NT2/D1 (cell line): ENCODE results near the gene LRG1.

Experiments
- DNase-seq: peaks from one replicate; pipeline ENCODE4 v3.0.0-alpha.2; 2011; ENCODE audit warnings: low read depth, low spot score
- H3K27me3 ChIP-seq: 2 replicates; pipeline ENCODE4 v1.6.0; 2011; ENCODE audit warnings: mild to moderate bottlenecking; ENCODE audit not compliant: insufficient read length, insufficient read depth
- H3K36me3 ChIP-seq: 2 replicates; pipeline ENCODE4 v1.6.1; 2011; ENCODE audit warnings: mild to moderate bottlenecking, low read length, mixed read lengths; ENCODE audit not compliant: insufficient read depth, insufficient read length
- H3K4me1 ChIP-seq: 2 replicates; pipeline ENCODE4 v1.5.1; 2011; ENCODE audit not compliant: insufficient read depth, insufficient read length
- H3K4me3 ChIP-seq: 2 replicates; pipeline ENCODE4 v1.5.1; 2011; ENCODE audit warnings: low read depth; ENCODE audit not compliant: insufficient read length
- H3K9ac ChIP-seq: 2 replicates; pipeline ENCODE4 v1.6.0; 2011; ENCODE audit warnings: low read depth; ENCODE audit not compliant: insufficient read length
- H3K9me3 ChIP-seq: 2 replicates; pipeline ENCODE4 v1.5.1; 2011; ENCODE audit warnings: mild to moderate bottlenecking, low read length; ENCODE audit not compliant: insufficient read depth
- SUZ12 ChIP-seq: IDR thresholded peaks from 2 replicates; pipeline ENCODE4 v1.6.1; 2011; ENCODE audit not compliant: insufficient read length, insufficient read depth; ENCODE audit errors: extremely low read depth
- YY1 ChIP-seq: IDR thresholded peaks from 2 replicates; pipeline ENCODE4 v1.6.1; 2011; ENCODE audit not compliant: insufficient read length, insufficient read depth
- ZNF274 ChIP-seq: IDR thresholded peaks from 2 replicates; pipeline ENCODE4 v1.6.1; 2011; ENCODE audit warnings: mild to moderate bottlenecking, low read depth, low read length

The LRG1 gene

DNA sequence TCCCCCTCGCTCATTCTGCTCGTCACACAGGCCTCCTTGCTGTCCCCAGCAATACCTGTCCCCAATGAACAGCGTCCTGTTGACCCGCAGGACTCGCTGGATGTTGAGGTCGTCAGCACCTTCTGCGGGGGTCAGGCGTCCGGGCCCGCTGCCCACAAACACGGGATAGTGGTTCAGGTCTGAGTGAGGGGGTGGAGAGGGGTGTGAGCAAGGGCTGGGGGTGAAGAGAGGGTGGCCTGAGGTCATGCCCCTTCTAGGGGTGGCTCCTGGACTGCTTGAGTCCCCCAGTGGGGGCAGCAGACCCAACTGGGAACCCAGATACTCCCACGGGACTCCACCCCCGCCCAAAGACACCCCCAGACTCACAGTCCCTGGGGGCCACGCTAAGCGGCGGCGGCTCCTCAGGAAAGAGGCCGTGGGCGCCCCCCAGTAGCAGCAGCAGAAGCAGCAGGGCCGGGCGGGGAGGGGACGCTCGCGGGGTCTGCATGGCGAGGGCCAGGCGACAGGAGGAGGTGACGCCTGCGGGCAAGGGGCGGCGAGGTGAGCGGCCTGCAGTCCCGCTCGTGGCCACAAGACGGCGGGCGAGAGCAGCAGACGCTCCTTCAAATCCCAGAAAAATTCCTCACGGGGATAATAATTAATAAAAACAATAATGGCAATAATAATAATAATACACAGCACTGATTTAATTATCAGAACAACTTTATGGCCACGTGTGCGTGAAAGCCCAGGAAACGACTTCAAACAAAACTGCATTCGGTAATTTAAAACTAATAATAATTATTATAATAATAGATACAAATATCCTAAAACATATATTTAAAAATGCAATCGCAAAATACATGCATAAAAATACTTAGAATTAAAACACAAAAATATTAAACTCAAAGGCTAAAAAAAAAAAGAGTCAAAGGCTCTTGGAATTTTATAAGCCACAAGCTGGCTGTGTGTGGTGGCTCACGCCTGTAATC is 18.4 kb upstream of the LRG1 start:
- peak overlapping the region; percentile 53 for H3K9ac ChIP-seq
- H3K9me3 ChIP-seq: no peaks in the 10 kb centered on the region
- no peak overlapping the region for H3K4me3 ChIP-seq
- peaks cover 16% of the 10 kb centered on the region for H3K36me3 ChIP-seq
- peak; percentile 56 for DNase-seq
- peaks cover 12% of the 10 kb centered on the region for H3K4me1 ChIP-seq
- no peaks in the 10 kb centered on the region for H3K27me3 ChIP-seq
- TF ChIP-seq ZNF274 (no peak), YY1 (no peak)

DNA sequence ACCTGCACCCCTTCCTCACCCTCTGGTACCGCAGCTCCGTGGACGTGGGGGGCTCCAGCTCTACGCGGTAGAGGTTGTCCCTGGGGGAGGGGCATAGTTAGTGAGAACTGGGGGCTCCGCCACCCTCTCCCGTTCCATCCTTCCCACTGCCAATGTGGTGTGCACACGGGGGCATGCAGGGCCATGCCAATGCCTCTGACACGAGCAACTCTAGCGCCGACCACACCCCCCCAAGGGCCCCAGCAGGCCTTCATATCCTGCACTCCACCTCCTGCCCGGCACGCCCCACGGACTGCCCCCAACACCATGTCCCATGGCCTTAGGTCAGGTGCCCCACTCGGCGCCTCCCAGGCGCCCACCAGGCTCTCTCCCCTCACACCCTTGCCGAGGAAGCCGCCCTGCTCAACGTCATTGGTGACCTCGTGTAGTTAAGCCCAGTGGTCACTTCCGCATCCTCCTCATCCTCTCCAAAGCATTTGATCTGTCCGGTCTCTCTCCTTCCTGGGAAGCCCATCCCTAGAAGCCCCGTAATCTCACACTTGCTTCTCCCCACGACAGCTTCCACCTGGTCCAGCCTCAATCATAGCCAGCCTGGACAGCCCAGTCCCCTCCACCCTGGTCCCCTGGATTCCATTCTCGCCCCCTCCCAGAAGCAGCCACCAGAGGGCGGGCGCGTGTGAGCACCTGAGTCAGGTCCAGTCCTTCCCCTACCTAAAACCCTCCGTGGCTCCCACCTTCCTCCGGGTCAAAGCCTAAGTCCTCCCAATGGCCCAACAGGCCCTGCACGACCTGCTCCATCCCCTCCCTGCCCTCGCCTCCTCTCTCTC is 17.5 kb upstream of the LRG1 start:
- Histone ChIP-seq H3K4me1 (peaks cover 12% of the 10 kb centered on the region), H3K9ac (peak overlapping the region; percentile 53), H3K27me3 (no peaks in the 10 kb centered on the region), H3K4me3 (no peak overlapping the region), H3K9me3 (no peaks in the 10 kb centered on the region), H3K36me3 (peaks cover 24% of the 10 kb centered on the region)
- DNase-seq: no peak
- TF ChIP-seq ZNF274: no peak
- TF ChIP-seq YY1: no peak
- TF ChIP-seq SUZ12: no peak

DNA sequence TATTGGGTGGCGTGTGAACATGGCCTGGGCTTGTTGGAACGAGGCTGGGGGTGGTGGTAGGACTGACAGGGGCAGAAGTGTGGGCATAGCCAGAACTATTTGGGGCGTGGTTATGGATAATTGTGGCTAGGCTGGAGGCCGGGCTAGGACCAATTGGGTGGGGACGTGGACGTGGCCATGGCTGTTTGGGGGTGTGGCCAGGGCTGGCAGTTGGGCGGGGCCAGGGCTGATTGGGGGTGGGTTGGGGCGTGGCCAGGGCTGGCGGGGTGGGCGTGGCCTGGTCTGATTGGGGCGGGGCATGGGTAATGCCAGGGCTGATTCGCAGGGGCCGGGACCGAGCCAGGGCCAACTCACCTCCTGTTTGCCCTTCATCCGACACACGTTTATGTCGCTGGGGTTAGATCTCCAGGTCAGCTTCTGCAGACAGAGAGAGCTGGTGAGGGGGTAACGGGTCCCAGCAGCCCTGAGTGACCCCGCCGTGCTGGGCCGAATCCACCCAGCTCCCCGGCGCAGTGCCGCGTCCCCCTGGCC is 16.8 kb upstream of the LRG1 start:
- TF ChIP-seq SUZ12: no peak
- TF ChIP-seq ZNF274: no peak
- Histone ChIP-seq H3K4me1 (peaks cover 12% of the 10 kb centered on the region), H3K9ac (no peak overlapping the region), H3K27me3 (no peaks in the 10 kb centered on the region), H3K9me3 (no peaks in the 10 kb centered on the region), H3K4me3 (no peak overlapping the region), H3K36me3 (peaks cover 29% of the 10 kb centered on the region)
- peak; percentile 38 for DNase-seq

DNA sequence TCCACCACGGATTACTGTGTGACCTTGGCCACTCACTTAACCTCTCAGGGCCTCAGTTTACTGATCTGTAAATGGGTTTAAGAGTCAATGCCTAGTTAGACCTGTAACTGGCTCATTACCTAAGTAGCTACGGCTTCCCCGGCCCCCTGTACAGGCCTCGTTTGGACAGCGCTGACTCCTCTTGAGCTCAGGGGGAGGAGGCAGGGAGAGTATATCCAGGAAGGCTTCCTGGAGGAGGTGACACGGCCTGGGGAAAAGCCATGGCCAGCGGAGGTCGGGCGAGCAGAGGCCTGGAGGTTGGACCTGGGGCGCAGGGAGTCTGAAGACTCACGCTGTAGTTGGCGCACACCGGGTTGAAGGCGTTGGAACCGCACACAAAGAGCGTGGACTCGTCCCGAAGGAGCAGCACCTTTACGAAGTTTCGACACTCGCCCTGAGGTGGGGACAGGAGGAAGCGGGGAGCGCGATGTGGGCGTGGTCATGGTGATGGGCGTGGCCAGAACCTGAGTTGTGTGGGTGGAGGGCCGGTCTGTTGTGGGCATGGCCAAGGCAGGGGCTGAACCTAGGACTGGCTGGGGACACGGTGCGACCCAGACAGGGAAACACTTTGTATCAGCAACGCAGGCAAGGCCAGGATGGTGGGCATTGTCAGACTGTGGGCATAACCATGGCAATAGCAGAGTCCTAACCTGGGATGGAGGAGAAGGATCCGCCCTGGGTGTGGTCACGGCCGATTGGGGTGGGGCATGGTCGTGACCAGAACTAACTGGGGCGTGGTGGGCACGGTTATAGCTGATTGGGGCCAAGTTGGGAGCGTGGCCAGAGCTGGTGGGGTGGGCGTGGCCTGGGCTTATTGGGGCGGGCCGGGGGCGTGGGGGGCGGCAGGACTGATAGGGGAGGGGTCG is 16.1 kb upstream of the LRG1 start:
- Histone ChIP-seq H3K4me1 (peaks cover 12% of the 10 kb centered on the region), H3K4me3 (no peak overlapping the region), H3K9ac (no peak overlapping the region), H3K27me3 (no peaks in the 10 kb centered on the region), H3K9me3 (no peaks in the 10 kb centered on the region), H3K36me3 (peaks cover 29% of the 10 kb centered on the region)
- DNase-seq: no peak
- TF ChIP-seq SUZ12: no peak
- no peak for TF ChIP-seq YY1

DNA sequence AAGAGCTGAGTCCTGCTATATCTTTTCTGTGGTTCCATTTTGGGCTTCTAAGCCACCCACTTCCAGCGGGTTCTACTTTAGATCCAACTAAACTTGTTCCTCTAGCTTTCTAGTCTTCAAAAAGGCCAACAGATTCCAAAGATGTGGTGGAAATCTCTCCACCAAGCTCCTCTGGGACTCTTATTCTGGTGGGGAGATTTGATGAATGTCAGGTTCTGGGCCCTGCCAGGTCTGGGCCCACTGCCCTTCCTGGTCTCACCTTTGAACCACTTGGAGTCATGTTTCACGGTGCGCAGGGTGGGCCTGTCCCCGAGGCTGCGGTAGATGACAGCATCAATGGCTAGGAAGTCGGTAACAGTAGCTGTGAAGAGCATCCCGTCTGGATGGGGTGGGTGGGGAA is 14.9 kb upstream of the LRG1 start:
- peaks cover 12% of the 10 kb centered on the region for H3K4me1 ChIP-seq
- no peak overlapping the region for H3K9ac ChIP-seq
- DNase-seq: no peak
- H3K9me3 ChIP-seq: no peaks in the 10 kb centered on the region
- H3K4me3 ChIP-seq: no peak overlapping the region
- no peak for TF ChIP-seq ZNF274
- no peak for TF ChIP-seq YY1
- no peak for TF ChIP-seq SUZ12
- H3K27me3 ChIP-seq: no peaks in the 10 kb centered on the region
- peaks cover 33% of the 10 kb centered on the region for H3K36me3 ChIP-seq

DNA sequence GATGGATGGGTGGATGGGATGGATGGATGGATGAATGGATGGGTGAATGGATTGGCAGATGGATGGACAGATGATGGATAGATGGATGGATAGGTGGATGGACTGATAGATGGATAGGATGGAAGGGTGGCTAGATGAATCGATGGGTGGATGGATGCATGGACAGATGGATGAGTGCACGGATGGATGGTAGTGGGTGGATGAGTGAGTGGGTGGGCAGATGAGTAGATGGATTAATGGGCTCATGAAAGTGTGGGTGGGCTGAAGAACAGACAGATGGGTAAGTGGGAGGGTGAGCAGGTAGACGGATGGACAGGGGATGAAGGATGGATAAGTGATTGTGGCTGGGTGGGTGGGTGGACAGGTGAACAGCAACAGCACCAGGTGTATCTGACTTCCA is 13.9 kb upstream of the LRG1 start:
- Histone ChIP-seq H3K27me3 (no peaks in the 10 kb centered on the region), H3K9ac (no peak overlapping the region), H3K4me3 (no peak overlapping the region), H3K4me1 (peaks cover 12% of the 10 kb centered on the region), H3K36me3 (peaks cover 33% of the 10 kb centered on the region), H3K9me3 (no peaks in the 10 kb centered on the region)
- no peak for TF ChIP-seq ZNF274
- TF ChIP-seq YY1: no peak
- no peak for TF ChIP-seq SUZ12
- no peak for DNase-seq
